Right forelimb (tissue), 1 donor: ENCODE results near the gene RIN2.
"Not testable (repeated sequence)": the region's sequence is repeated elsewhere in the genome, so short reads cannot be mapped to it uniquely, and the experiment has no call there.

Experiments
- DNase-seq: peaks from one replicate; pipeline ENCODE4 v3.0.0-alpha.2; 2018

The RIN2 gene

GRCh38 chr20:19738951-19739350 is 19.1 kb upstream of the RIN2 start:
- no peak for DNase-seq

- no peak for DNase-seq
These were observed 18.7 kb upstream of the RIN2 start for GRCh38 chr20:19739351-19739750.

- no peak for DNase-seq
These were observed 17.5 kb upstream of the RIN2 start for GRCh38 chr20:19740512-19740911.

GRCh38 chr20:19741924-19742323 is 16.1 kb upstream of the RIN2 start:
- DNase-seq, result no peak

- no peak for DNase-seq
These were observed 15.0 kb upstream of the RIN2 start for GRCh38 chr20:19742974-19743639.

- DNase-seq, result no peak
These were observed 14.4 kb upstream of the RIN2 start for GRCh38 chr20:19743640-19743995.

GRCh38 chr20:19745106-19745505 is 13.0 kb upstream of the RIN2 start:
- no peak for DNase-seq

- DNase-seq, result no peak
These were observed 12.5 kb upstream of the RIN2 start for GRCh38 chr20:19745584-19745983.

- DNase-seq, result no peak
These were observed 11.7 kb upstream of the RIN2 start for GRCh38 chr20:19746396-19746795.

- no peak for DNase-seq
These were observed 10.2 kb upstream of the RIN2 start for GRCh38 chr20:19747903-19748302.

- no peak for DNase-seq
These were observed 9.4 kb upstream of the RIN2 start for GRCh38 chr20:19748681-19749080.

- DNase-seq, result no peak
These were observed 8.4 kb upstream of the RIN2 start for GRCh38 chr20:19749618-19750071.

GRCh38 chr20:19750101-19750606 is 7.9 kb upstream of the RIN2 start:
- no peak for DNase-seq

GRCh38 chr20:19750907-19751636 is 7.0 kb upstream of the RIN2 start:
- no peak for DNase-seq

GRCh38 chr20:19754201-19754600 is 3.9 kb upstream of the RIN2 start:
- not testable (repeated sequence) for DNase-seq

- no peak for DNase-seq
These were observed 1.1 kb upstream of the RIN2 start for GRCh38 chr20:19756761-19757486.

- peak; percentile 93 for DNase-seq
These were observed 448 bp upstream of the RIN2 start for GRCh38 chr20:19757487-19758132.

- peak; percentile 82 for DNase-seq
These were observed 658 bp downstream of the RIN2 start for GRCh38 chr20:19758501-19759331.

- DNase-seq, result no peak
These were observed 2.3 kb downstream of the RIN2 start for GRCh38 chr20:19760371-19760721.

- DNase-seq, result no peak
These were observed 3.3 kb downstream of the RIN2 start for GRCh38 chr20:19761326-19761725.

- DNase-seq, result no peak
These were observed 3.8 kb downstream of the RIN2 start for GRCh38 chr20:19761841-19762240.

GRCh38 chr20:19764207-19764606 is 6.1 kb downstream of the RIN2 start:
- no peak for DNase-seq
